HG02840 (cell line): ENCODE results near the gene TRAPPC3.

ENCODE experiments used
- ATAC-seq: cut with Tn5 transposase; IDR thresholded peaks from one replicate; pipeline ENCODE4 v1.9.1; 2021; ENCODE audit warnings: mild to moderate bottlenecking, moderate library complexity, moderate number of reproducible peaks; ENCODE audit not compliant: unreplicated experiment, low FRiP score

Gene TRAPPC3

DNA sequence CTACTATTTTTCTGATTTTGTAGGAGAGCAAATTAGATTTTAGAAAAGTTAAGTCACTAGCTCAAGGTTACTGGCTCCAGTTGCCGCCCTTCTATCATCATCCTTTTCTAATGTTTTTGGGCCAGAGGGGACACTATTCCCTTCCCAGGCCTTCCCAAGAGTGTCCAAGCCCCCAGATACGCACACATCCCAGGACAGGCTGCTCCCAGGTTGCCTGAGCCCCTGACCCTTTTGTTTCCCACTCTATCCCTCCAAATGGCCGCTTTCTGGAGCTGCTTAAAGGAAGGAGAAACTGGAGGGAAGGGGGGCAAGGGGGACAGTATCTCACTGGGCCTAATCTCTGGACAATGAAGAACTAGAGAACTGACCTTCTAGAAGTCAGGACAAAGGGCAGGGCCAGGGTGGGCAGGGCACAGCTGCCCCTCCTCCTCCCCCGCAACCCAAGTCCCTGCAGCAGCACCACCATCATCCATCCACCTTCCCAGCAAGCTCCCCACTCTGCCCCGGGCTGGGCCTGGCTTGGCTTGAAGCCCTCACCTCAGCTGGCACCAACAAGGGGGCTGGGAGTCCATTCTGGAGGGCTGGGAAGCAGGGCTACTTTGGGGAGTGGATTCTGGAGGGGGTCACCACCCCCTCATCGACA, 5.6 kb upstream of the TRAPPC3 start:
- ATAC-seq = no peak

DNA sequence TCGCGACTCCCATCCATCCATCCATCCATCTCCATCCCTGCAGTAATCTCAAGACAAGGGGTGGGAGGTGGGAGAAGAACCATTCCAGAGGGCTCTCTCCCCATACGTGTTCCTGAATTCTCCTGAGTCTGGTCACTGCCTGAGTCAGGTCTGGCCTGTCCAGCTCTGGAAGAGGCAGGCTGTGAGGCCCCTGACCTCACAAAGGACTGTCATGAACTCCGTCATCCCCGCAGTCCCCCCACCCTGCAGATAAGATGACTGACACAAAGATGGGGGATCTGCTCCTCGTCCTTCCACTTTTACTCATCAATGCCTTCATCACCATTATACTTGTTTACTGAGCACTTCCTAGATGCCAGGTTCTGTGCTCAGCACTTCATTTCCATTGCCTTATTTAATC, 5.0 kb upstream of the TRAPPC3 start:
- no peak for ATAC-seq

DNA sequence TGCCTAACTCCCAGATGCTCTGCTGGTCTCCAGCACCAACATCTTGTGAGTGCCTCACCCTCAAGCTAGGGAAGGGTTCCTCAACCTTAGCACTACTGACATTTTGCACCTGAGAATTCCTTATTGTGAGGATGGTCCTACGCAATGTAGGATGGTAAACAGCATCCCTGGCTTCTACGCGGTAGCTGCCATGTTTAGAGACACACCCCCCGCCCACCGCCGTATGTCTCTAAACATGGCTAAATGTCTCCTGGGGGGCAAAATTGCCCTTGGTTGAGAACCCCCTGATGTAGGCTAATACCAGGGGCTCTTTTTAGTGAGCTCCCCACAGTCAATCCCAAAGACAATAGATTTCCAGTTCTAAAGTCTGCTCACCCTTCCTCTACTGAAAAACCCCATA, 4.2 kb upstream of the TRAPPC3 start:
- no peak for ATAC-seq

DNA sequence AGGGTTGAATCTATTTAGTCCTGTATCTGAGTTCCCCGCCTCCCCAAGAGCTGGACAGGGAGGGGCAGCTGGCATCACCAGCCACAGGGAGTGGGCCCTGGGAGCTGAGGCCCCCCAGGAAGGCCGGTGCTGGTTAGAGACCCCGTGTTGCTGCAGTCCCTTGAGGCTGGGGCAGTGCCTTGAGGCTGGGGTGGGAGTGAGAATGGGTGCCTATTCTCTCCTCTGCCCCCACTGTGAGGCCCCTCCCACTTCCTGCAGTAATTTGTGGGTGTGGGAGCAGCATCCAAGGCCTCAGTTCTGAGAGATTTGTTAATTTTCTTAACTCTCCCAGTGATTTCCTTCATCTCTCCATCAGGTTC, 2.5 kb upstream of the TRAPPC3 start:
- no peak for ATAC-seq

DNA sequence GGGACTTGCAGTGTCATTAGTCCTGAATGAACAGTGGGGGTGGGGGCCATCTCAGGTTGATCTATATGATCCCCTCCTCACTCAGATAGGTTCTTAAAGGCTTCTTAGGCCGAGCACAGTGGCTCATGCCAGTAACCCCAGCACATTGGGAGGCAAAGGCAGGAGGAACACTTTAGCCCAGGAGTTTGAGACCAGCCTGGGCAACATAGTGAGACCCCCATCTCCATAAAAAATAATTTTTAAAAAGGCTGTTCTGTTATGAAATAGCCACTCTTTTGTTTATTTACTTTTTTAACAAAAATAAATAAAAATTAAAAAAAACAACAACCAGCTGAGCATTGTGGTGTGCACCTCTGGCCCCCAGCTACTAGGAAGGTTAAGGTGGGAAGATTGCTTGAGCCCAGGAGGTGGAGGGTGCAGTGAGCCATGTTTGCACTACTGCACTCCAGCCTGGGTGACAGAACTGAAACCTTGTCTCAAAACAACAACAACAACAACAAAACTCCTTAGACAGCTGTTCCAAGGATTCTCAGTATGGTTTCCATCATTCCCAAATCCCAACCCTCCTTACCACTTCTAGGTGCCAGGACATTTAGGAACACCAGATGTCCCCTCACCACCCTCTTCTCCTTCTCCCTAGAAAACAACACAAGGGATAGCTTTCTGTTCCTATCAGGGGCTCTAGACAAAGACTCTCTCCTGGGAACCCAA, 2.0 kb upstream of the TRAPPC3 start:
- ATAC-seq = no peak

DNA sequence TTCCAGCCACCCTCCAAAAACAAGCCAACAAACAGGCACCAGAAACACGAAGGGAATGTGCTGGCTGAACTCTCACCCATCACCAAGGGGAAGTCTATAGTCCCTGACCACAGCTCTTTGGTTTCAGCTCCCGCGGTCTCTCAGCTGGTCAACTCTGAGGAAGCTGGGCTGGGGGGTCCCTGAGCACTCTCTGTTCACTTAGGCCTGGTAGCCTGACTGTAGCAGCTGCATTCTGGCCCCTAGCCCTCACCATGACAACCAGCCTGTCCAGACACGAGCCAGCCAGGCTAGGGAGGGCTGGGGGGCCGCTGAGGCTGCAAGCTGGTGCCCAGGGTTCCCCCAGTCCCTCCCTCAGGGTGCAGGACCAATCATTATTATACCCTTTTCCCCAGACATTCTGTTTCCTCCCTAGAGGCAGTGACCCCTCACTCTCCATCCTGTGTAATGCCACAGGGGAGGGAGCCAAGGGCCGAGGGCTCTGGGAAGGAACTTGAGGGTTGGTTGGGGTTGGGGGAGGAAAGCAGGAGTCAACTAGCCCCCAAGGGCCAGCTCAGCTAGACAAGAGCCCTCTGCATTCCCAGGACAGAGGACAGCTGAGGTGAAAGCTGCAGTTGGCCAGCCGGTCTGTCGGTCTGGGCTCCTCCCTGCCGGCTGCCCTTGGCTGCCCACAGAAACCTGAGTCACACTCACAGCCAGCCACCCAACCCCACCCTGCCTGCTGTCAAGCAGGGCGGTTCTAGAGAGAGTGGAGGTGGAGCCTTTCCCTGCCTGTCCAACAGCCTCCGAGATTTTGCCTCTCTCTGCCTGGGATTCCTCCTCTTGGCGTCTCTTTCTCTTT, 1.2 kb upstream of the TRAPPC3 start:
- ATAC-seq = no peak

DNA sequence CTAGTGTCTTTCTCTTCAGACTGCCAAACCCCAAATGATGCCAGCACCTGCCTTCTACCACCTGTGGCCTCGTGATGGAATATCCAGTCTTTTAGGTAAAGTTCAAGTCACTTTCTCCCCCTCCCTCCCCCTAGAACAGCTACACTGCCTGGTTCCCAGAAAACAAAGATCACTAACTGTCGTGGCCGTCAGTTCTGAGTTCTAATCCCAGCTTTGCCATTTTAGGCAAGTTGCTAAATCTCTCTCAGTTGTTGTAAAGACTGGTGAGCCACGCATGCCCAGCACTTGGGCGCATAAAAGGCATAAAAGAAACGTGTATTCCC, 648 bp upstream of the TRAPPC3 start:
- ATAC-seq = no peak

DNA sequence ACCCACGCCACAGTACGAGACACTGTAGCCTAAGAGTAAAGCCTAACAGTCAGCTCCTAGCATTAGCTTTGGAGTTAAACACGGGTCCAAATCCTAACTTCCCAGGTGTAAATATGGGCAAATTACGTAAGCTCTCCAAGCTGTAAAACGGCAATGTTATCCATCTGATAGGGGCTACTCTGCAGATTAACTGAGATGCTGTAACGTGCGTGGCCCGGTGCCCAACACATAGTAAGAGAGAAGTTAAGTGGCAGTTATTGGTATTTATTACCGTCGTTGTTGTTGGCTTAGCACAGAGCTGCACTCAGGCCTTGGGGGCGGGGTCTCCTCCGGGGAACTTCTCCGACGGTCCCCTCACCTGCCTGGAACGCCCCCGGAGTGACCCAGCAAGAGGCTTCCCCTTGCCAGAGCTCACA, 457 bp downstream of the TRAPPC3 start:
- ATAC-seq = no peak

DNA sequence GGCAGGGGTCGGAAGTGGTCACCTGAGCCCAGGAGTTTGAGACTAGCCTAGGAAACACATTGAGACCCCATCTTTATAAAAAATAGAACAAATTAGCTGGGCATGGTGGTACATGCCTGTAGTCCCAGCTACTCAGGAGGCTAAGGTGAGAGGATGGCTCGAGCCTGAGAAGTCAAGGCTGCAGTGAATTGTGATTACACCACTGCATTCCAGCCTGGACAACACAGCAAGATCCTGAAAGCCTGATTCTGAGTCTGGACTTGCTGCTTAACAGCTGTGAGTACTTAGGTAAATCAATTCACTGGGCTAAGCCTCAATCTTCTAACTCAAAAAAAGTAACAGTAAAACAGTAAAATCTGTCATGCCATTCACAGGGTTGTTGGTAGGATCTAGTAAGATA, 4.9 kb downstream of the TRAPPC3 start:
- no peak for ATAC-seq

DNA sequence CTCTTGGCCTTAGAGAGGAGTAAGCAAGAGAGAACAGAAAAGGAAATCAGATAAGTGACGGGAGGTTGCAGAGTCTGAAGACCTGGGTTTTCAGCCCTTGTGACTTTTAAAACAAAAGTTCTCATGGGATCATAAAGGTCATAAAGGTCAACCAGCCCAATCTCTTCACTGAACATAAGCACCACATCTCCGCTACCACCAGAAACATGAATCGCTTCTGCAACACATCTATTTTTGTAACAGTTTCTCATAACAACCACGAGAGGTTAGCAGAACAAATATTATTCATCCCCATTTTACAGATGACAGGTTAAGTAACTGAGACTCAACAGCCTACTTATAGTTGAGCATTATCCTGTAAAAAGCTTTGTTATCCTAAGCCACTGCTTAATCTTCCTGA, 5.9 kb downstream of the TRAPPC3 start:
- no peak for ATAC-seq

DNA sequence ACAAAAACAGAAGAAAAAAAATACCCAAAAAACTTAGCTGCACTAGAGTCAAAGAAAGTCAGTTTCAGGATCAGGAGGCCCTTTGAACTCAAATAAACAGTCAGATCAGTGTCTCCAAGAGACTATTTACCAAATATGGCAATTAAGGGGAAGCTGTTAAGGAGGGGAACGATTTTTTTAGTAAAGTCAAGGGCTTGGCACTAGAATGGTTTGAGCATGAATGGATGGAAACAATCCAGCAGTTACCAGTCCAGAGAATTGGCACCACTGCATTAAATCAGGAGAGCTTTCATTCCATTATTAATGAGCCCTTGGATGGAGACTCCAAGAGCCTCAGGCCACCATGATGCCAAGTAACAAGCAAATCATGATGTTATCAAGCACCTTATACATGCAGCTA, 7.2 kb downstream of the TRAPPC3 start:
- no peak for ATAC-seq

DNA sequence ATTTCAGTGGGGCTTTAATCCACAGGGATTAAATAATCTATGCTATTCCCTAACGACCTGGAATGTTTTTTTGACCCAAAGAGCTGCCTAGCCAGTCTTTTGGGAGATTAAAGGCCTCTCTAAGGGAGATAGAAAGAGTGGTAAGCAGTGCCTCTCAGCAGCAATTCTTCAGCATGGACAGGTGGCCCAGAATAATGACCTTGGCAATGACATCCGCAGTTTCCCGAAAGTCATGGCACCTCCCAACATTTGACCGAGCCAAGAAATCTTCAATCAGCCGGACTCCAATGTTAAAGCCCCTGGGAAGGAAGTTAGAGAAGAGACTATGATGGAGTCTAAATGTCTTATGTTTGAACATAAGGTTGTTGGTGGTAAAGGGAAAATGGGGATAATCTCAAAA, 9.8 kb downstream of the TRAPPC3 start:
- no peak for ATAC-seq

DNA sequence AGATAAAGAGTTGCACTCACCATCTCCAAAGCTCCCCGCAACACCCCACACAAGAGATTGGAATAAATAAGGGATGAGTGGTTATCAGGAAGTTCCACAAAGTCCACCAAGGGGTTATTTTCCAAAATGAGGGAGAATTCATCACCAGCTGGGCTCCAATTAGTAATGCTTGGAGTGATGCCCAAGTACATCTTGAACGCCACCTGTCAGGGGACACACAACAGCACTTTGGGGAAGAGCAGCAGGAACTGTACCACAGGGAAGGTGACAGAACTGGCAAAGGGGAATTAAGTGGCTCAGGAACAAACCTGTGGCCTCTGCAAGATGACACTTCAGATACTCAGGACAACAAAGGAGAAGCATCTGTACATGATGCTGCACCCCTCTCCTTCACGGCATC, 11.5 kb downstream of the TRAPPC3 start:
- ATAC-seq = no peak

DNA sequence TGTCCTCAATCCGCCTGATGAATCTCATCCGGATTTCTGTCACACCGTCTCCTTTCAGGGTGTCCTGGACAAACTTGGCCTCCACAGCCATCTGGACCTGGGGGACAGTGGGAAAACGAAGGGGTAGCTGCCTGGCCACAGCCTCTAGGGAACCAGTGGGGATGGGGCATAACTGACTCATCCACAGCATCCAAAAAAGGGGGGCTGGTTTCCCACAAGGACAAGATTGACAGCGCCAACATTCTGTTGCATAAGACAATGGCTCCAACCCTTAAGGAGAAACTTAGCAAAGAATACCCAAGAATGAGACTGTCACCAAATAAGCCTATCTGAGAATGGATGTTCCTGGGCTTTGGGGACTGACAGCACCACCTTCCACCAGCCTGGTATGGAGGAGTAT, 12.1 kb downstream of the TRAPPC3 start:
- ATAC-seq = no peak

DNA sequence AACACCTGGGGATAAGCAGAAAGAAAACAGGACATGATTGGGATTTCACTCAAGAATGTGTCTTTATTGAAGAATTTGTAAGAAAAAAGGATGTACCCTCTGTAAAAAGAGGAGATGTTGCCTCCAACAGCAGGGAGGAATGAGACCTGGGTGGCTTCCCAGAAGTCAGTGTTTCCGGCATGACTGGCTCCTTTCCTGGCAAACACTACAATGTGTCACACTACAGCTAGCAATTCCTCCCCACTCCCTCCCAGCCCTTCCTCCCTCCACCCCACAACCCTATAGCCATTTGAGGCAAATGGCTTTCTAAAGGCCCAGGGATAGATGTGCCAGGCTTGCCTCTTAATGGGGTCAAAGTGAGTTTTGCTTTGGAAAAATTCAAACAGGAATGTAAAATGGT, 12.8 kb downstream of the TRAPPC3 start:
- ATAC-seq = no peak

DNA sequence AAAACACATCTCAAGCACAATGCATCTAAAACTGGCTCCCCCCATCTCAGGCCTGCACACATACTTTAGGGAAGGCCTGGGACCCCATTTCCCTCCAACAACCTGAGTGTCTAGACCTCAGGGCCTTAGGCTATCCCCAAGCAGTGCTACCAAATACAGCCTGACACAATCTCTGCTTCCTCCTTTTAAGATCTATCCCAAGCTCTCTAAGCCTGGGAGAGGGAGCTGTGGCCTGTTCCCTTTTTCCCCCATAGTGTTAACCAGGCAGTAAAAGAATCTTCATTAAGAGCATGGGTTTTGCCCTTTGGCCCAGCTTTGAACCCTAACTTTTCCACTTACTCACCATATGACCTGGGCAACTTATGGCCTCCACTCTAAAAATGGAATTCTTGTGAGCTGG, 13.5 kb downstream of the TRAPPC3 start:
- no peak for ATAC-seq

DNA sequence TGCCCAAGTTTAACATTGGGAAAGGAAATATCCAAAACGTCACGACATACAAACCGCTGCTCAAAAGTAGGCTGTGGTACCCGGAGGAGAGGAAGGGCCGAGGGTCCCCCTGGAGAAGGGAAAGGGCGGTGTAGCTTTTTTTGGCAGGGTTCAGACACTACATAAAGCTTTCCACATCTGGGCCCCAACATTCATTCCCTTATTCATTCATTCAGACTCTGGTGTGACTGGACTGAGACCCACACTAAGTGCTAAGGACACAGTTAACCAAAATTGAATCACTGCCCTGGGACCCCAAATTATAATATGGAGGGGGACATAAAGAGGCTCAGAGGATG, 14.0 kb downstream of the TRAPPC3 start:
- no peak for ATAC-seq

DNA sequence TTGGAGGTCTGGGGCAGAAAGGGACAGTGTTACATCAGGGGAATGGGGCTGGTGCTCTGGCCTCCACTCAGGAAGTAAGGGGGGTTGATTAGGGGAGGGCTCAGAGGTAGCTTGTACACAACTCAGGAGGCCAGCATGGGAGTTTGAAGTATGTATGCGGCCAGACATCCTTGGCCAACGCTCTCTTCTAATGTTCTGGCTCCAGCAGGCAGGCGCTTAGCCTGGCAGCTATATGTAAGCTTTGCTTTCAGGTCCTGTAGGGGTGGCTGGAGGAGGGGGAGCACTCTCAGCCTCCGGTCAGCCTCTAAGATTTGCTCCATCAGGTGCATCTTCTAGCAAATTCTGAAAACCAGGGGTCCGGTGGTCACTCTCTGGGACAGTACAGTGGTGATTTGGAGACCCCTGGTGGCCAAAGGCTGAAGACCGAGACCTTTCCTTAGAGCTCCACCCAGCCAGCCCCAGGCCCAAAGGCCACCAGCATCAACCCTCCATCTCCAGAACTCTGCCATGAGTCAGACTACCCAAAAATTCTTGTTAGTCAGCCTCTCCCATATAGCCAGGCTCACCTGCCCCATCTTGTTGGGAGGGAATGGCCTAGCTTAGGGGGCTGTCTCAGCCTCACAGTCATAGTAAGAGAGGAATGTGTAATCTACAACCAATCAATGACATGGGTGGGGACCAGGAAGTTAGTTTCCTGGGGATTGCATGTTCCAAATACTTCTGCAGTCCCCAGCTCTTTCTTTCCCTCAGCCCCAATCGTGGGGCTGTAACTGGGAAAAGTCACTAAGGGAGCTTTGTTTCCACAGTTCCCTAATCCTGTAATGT, 14.6 kb downstream of the TRAPPC3 start:
- no peak for ATAC-seq

DNA sequence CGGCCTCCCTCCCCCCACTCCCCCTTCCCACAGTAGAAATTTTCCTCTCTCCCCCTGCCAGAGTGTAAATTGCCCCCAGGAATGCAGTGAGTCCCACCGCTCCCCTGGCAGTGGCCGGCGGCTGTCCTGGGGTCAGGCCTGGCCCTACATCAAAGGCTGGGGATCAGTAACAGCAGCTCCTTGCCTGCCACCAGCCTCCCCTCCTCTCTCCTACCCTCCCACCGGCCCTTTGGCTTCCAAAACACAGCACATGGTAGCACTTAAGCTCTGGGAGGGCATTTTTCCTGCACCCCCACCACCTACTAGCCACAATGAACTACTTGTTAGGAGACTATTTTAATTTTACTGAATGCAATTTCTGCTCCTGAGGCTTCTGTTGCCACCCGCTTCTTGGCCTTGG, 15.3 kb downstream of the TRAPPC3 start:
- ATAC-seq = no peak

DNA sequence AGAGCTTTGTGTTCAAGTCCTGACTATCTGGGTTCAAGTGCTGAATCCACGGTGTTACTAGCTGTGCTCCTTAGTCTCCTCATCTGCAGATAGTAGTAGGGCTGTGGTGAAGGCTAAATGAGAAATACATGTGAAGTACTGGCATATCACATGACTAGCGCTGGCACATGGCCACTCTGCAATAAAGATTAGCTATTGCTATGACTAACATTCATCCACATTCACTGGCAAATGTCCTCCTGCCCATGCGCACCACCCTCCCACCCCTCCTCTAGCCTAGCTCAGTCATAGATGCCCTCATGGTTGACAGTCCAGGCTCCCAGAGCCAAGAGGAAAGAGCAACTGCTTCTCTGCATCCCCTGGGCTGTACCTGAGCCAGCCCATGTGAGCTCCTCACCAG, 15.8 kb downstream of the TRAPPC3 start:
- no peak for ATAC-seq

DNA sequence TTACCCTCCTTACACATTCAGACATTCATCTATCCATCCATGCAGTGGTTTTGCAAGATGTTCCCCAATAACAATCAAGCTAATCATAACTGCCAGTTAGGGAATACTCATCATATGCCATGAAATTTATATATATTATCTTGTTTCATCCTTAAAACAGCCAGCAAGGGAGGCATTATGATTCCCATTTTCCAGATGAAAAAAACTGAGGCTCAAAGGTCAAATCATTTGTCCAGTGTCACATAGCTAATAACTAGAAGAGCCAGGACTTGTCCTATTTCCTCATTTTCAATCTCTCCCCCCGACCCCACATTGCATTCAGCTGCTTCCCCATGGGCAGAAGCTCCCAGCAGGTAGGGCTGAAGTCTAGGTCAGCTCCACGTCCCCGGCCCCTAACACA, 17.3 kb downstream of the TRAPPC3 start:
- no peak for ATAC-seq
